Right renal pelvis (tissue), 4 donors: ENCODE results near the gene PTPN4. TPM values are rescaled to one million over a fixed set of nuclear protein-coding genes. Genes with fewer than 3 reads are reported as not detected.
"Not testable (repeated sequence)": the region's sequence is repeated elsewhere in the genome, so short reads cannot be mapped to it uniquely, and the experiment has no call there.

Source experiments
- DNase-seq, 4 donors: peaks; one replicate each; pipeline ENCODE4 v3.0.0-alpha.2; 2013; ENCODE audit warnings: low read depth in 4 of 4, low spot score in 3 of 4, missing footprints in 1 of 4
- polyA plus RNA-seq, 4 donors: library from polyadenylated mRNA; unstranded; fragments of 120-200 nt; gene quantifications; one replicate each; pipeline ENCODE4 v1.2.1, GENCODE V29; 2013; ENCODE audit not compliant: insufficient read length in 4 of 4

The PTPN4 gene
- polyA plus RNA-seq, 4 donors, result 19.0 to 25.6 (median 23.7) TPM

DNA sequence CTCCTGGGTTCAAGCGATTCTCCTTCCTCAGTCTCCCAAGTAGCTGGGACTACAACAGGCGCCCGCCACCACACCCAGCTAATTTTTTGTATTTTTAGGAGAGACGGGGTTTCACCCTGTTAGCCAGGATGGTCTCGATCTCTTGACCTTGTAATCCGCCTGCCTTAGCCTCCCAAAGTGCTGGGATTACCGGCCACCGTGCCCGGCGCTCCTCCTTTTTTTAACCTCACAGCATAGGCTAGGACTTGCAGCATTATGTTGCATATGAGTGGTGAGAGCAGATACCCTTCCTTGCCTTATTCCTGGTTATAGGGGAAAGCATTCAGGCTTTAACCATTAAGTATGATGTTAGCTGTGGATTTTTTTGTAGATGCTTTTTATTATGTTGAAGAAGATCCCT is 42.3 kb downstream of the PTPN4 start:
- DNase-seq, result not testable (repeated sequence)

DNA sequence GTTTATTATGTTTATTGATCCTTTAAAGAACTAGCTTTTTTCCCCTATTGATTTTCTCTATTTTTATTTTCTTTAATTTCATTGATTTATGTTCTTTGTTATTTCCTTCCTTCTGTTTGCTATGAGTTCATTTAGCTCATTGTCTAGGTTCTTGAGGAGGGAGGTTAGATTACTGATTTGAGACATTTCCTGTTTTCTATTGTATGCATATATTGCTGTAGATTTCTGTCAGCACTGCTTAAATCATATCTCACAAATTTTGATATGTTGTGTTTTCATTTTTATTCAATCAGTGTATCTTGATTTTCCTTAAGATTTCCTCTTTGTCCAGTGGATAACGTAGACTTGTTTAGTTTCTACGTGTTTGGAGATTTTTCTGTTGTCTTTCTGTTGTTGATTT is 43.4 kb downstream of the PTPN4 start:
- DNase-seq, result no peak

- not testable (repeated sequence) for DNase-seq
Measured at GRCh38 chr2:119804409-119804808, 44.7 kb downstream of the PTPN4 start.

DNA sequence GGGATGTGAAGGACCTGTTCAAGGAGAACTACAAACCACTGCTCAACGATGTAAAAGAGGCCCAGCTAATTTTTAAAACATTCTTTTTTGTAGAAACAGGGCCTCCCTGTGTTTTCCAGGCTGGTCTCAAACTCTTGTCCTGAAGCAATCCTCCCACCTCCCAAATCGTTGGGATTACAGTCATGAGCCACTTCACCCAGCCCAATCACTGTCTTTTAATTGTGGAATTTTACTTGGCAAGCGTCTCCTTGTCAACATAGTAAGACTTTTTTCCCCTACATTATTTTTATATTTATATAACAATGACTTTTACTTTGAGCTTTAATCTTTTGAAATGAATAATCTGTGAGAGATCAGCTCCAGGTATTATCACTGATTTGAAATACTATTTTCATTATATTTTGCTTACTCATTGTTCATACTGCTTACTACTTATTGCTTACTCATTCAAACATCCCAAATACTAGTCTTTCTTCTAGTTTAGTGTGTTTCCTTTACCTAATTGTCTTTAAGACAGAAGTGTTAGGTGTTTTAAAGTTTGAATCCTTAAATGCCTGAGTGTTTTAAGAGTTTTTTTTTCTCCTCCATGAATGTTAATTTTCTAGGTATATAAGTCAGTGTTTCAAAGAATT is 48.9 kb downstream of the PTPN4 start:
- no peak for DNase-seq

DNA sequence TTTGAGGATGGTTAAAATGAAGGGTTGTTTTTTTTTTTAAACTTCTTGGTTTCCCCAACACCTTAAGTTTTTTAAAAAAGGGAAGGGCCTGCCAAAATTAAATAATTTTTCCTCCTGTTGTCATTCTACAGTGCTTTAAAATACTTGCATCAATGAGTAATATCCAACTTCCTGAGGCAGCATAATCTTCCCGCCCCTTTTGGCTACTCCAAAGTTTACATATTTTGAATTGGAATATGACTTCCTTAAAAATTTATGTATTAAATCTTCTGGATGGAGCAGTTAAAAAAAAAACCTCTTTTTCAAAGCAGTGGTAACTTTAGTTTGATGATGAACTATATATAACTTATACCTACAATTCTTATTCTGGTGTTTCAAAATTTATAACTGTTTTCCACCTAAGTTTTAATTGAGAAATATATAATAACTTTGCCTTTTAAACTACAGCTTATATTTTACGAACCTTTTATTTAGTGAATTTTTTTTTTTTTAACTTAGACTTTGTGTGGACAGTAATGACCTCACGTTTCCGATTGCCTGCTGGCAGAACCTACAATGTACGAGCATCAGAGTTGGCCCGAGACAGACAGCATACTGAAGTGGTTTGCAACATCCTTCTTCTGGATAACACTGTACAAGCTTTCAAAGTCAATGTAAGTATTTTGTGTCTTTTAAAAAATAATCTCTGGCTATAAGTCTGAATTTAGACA is 49.8 kb downstream of the PTPN4 start:
- no peak for DNase-seq

GRCh38 chr2:119810049-119810630 is 50.4 kb downstream of the PTPN4 start:
- DNase-seq, result no peak

DNA sequence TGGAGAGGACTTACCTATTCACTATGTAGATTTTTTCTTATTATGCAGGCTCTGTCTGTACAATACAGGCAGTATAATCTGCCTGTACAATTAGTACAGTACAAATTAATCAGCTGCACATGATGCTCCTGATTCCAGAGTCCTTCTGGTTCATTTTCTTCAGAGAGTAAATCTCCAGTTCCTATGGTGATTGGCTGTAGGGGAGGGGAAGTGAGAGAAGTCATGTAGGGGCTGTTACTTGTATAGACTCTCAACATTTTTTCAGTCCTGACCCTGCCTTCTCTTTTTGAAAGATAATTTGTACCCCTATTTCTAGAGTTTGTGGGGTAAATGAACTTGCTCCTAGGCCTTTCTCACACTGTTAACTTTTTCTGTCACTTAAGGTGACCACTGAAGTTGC is 54.5 kb downstream of the PTPN4 start:
- DNase-seq, result no peak

GRCh38 chr2:119818792-119819191 is 59.1 kb downstream of the PTPN4 start:
- DNase-seq, result no peak

GRCh38 chr2:119819846-119820245 is 60.1 kb downstream of the PTPN4 start:
- DNase-seq, result no peak

- DNase-seq, result no peak
Measured at GRCh38 chr2:119820275-119820674, 60.6 kb downstream of the PTPN4 start.

GRCh38 chr2:119821266-119821665 is 61.5 kb downstream of the PTPN4 start:
- no peak for DNase-seq

- DNase-seq, result no peak
Measured at GRCh38 chr2:119823734-119824334, 64.1 kb downstream of the PTPN4 start.

GRCh38 chr2:119826370-119826961 is 66.7 kb downstream of the PTPN4 start:
- DNase-seq, result no peak

DNA sequence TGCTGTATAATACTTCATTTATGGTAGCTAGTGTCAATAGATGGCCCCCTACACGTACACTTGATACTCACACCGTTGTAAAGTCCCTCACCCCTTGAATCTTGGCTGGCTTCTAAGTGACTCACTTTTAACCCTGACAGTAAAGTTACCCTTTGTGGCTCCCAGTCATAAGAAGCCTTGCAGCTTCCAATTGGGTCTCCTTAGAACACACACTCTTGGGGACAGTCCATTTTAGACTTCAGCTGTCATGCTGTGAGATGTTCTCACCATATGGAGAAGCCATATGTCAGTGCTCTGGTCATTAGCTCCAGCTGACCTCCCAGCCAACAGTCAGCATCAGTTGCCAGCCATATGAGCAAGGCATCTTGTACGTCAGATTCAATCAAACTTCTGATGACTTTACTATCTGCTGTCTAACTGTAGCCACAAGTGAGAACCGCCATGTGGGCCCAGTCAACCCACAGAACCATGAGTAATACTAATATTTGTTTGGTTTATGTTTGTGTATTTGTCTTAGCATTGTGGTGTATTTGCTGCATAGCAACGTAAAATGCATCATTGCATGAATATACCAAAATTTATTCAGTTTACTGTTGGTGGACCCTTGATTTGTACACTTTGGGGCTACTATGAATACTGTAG is 68.3 kb downstream of the PTPN4 start:
- DNase-seq, result no peak

DNA sequence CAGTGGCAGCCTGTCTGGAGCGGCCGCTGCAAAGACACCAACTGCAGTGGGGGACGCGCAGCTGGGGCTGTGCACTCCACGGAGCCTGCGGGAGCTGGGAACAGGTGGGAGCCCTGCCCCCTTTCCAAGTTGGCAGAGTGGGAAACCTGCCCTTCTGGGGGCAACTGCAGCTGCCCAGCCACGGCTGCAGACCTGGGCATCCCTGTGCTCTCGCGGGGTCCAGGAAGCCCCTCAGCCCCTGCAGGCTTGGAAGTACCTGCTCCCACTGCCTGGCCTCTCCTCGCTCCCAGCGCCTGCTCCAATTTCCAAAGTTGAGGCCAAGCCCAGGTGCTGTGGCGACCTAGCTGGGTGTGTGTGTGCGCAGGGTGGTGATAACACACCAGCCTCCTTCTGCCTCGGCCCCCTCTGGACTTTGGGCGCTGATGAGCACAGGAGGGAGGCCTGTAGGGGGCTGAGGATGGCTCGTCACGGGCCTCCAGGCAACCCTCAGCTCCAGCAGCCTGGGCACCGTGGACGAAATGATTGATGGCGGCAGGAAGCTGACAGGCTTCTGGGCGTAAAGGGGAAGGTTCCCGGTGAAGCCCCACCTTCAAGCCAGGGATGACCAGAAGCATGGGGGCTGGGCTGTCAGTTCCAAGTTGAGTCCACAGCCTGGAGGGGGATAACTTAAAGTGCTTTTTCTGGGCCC is 76.9 kb downstream of the PTPN4 start:
- DNase-seq, result no peak

- no peak for DNase-seq
Measured at GRCh38 chr2:119837350-119837749, 77.6 kb downstream of the PTPN4 start.

DNA sequence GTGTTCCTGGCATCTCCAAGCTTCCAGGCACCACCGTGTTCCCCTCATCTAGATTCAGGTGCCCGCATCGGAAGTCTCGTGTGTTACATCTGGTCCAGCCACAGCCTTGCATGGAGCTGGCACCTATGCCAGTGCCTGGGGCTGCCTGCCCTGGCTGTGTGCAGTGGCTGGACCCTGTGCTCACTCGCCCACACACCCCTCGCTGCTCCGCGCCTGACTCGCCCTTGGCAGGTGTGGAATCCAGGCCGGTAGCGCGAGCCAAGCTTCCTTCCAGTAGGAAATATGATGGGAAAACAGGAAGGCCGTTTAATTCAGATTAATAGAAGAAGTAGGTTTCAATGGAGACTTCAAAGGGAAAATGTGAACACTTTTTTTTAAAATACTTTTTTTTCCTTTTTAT is 78.0 kb downstream of the PTPN4 start:
- DNase-seq, result no peak

GRCh38 chr2:119838179-119838578 is 78.5 kb downstream of the PTPN4 start:
- no peak for DNase-seq

GRCh38 chr2:119841550-119841949 is 81.8 kb downstream of the PTPN4 start:
- no peak for DNase-seq

- DNase-seq, result no peak
Measured at GRCh38 chr2:119846021-119846420, 86.3 kb downstream of the PTPN4 start.
